K562 (cell line): Measurements from ENCODE around the gene SPTBN5. TPM values are rescaled to one million over a fixed set of nuclear protein-coding genes. Genes with fewer than 3 reads are reported as not detected.

ENCODE experiments used
- ATAC-seq: fragments of 200-7000 bp; cut with Tn5 transposase; 3 replicates; pipeline ENCODE4 v1.9.1; 2020; ENCODE audit warnings: moderate library complexity
- BruUV-seq: library from RNA; stranded (reverse); fragments of 400-500 nt; replicated peaks from 2 replicates; lab custom pipeline; 2021; lab: Mats Ljungman, UMichigan
- CTCF ChIA-PET: fragments of 300-600 bp; formaldehyde crosslinking; extraction: SDS; loops from one replicate; lab custom pipeline; 2021; ENCODE audit warnings: low intra/inter-chr PET ratio; lab: Yijun Ruan, JAX
- POLR2A ChIA-PET: fragments of 300-600, 350-650 bp; sonication (Branson Sonifier 250); formaldehyde crosslinking; extraction: SDS; loops from one replicate; lab custom pipeline; 2021; ENCODE audit warnings: antibody characterized with exemption, inconsistent platforms; lab: Yijun Ruan, JAX
- DNase-seq, 4 experiments: peaks; one replicate each; pipeline versions ENCODE4 v3.0.0 to v3.0.0-alpha.2; 2011 to 2018; ENCODE audit warnings: low spot score in 3 of 4, mixed read lengths in 3 of 4; ENCODE audit errors: extremely low read depth in 1 of 4
- FAIRE-seq: peaks from 2 replicates; lab custom pipeline; 2011; peaks lifted over from hg19 to GRCh38; lab: Jason Lieb, UNC
- H2AFZ ChIP-seq: 2 replicates; pipeline ENCODE4 v1.6.0; 2011; ENCODE audit warnings: low read depth, low read length, control low read depth, inconsistent platforms
- H3K27ac ChIP-seq: fragments of 200-600 bp; 3 replicates; pipeline ENCODE4 v1.8.0; 2011; ENCODE audit warnings: low read depth, mild to moderate bottlenecking, control low read depth, inconsistent platforms, low read length, moderate library complexity, mixed read lengths; ENCODE audit errors: extremely low read depth
- H3K27me3 ChIP-seq, 2 experiments: fragments of 300-600 bp in 1 of 2; 2 replicates in 1 of 2; 3 replicates in 1 of 2; pipeline versions ENCODE4 v1.6.0 to v1.8.0; 2011; ENCODE audit warnings: inconsistent platforms in 2 of 2, low read length in 2 of 2, mild to moderate bottlenecking in 1 of 2, mixed read lengths in 1 of 2, moderate library complexity in 1 of 2; ENCODE audit not compliant: control insufficient read depth in 2 of 2, insufficient read depth in 2 of 2
- H3K36me3 ChIP-seq: fragments of 300-600 bp; 3 replicates; pipeline ENCODE4 v1.8.0; 2011; ENCODE audit warnings: mild to moderate bottlenecking, low read length, inconsistent platforms; ENCODE audit not compliant: control insufficient read depth, insufficient read depth
- H3K4me1 ChIP-seq, 2 experiments: fragments of 200-600 bp in 1 of 2; replicated peaks in 1 of 2; 2 replicates in 1 of 2; 3 replicates in 1 of 2; pipeline versions ENCODE4 v1.5.1 to v1.8.0; 2011; ENCODE audit warnings: inconsistent platforms in 2 of 2, low read length in 2 of 2, mild to moderate bottlenecking in 1 of 2, mixed read lengths in 1 of 2, moderate library complexity in 1 of 2; ENCODE audit not compliant: control insufficient read depth in 2 of 2, insufficient read depth in 2 of 2
- H3K4me2 ChIP-seq: 2 replicates; pipeline ENCODE4 v1.6.1; 2011; ENCODE audit warnings: low read length, control low read depth, inconsistent platforms, mixed read lengths; ENCODE audit not compliant: insufficient read depth
- H3K4me3 ChIP-seq: fragments of 200-600 bp; sonication (generic), shearing (Covaris generic); 2 replicates; pipeline ENCODE4 v1.5.1; 2016; ENCODE audit warnings: control low read depth, inconsistent platforms
- H3K79me2 ChIP-seq: fragments of 200-600 bp; 3 replicates; pipeline ENCODE4 v1.8.0; 2011; ENCODE audit warnings: low read length, inconsistent platforms; ENCODE audit not compliant: control insufficient read depth, insufficient read depth
- H3K9ac ChIP-seq, 2 experiments: 2 replicates each; pipeline versions ENCODE4 v1.6.0 to v1.6.1; 2011; ENCODE audit warnings: low read depth in 2 of 2, low read length in 2 of 2, control low read depth in 1 of 2, inconsistent platforms in 1 of 2, mild to moderate bottlenecking in 1 of 2, mixed read lengths in 1 of 2; ENCODE audit not compliant: insufficient read depth in 1 of 2
- H3K9me1 ChIP-seq: one replicate; pipeline ENCODE4 v1.6.0; 2011; ENCODE audit warnings: inconsistent platforms, mild to moderate bottlenecking, low read length, moderate library complexity; ENCODE audit not compliant: control insufficient read depth, insufficient read depth
- H3K9me3 ChIP-seq: replicated peaks from 2 replicates; pipeline ENCODE4 v1.5.1; 2011; ENCODE audit warnings: low read depth, low read length, inconsistent platforms; ENCODE audit not compliant: control insufficient read depth, insufficient read depth
- H4K20me1 ChIP-seq: replicated peaks from 2 replicates; pipeline ENCODE4 v1.6.1; 2011; ENCODE audit warnings: low read length, inconsistent platforms, mixed read lengths; ENCODE audit not compliant: control insufficient read depth, insufficient read depth
- CBFA2T3 ChIP-seq: fragments of 450-650 bp; IDR thresholded peaks from 2 replicates; pipeline ENCODE4 v1.6.1; 2017
- HDAC6 ChIP-seq: IDR thresholded peaks from 2 replicates; pipeline ENCODE4 v1.6.1; 2012; ENCODE audit warnings: low read depth, mild to moderate bottlenecking, control low read depth, inconsistent platforms, low read length, moderate library complexity
- HNRNPUL1 ChIP-seq: fragments of 200-400 bp; formaldehyde crosslinking; IDR thresholded peaks from 2 replicates; pipeline ENCODE4 v1.6.1; 2017; ENCODE audit warnings: low read length
- MECOM ChIP-seq: fragments of 250-450 bp; sonication (Bioruptor Pico); IDR thresholded peaks from 2 replicates; pipeline ENCODE4 v1.8.0; 2022; ENCODE audit warnings: inconsistent platforms
- POLR2AphosphoS2 ChIP-seq: IDR thresholded peaks from 2 replicates; pipeline ENCODE4 v1.6.1; 2012; ENCODE audit warnings: low read length, improper control_type of control experiment
- POLR2H ChIP-seq: IDR thresholded peaks from 2 replicates; pipeline ENCODE4 v1.6.1; 2016; ENCODE audit warnings: missing genetic modification characterization, low read depth, mild to moderate bottlenecking, control low read depth, missing compliant biosample characterization, moderate library complexity
- SMAD4 ChIP-seq: fragments of 250-450 bp; sonication (Bioruptor Pico); conservative IDR thresholded peaks from 2 replicates; pipeline ENCODE4 v1.8.0; 2021; ENCODE audit warnings: inconsistent platforms, mild to moderate bottlenecking, moderate library complexity
- TRIM24 ChIP-seq, 2 experiments: fragments of 450-650 bp; IDR thresholded peaks; 2 replicates each; pipeline ENCODE4 v1.6.1; 2016
- ZNF134 ChIP-seq: fragments of 250-450 bp; sonication (Bioruptor Pico); conservative IDR thresholded peaks from 2 replicates; pipeline ENCODE4 v1.4.0; 2020
- ZNF347 ChIP-seq: fragments of 450-650 bp; formaldehyde crosslinking; IDR thresholded peaks from 2 replicates; pipeline ENCODE4 v1.4.0; 2020; ENCODE audit warnings: low read depth, mild to moderate bottlenecking, moderate library complexity
- ZNF431 ChIP-seq: sonication (generic); formaldehyde crosslinking; IDR thresholded peaks from 2 replicates; pipeline ENCODE4 v1.8.0; 2022; ENCODE audit warnings: mild to moderate bottlenecking, missing genetic modification reagents
- ZNF644 ChIP-seq: fragments of 200-800 bp; sonication (Bioruptor generic); IDR thresholded peaks from 2 replicates; pipeline ENCODE4 v1.6.1; 2016; ENCODE audit warnings: low read depth, missing genetic modification characterization, missing compliant biosample characterization
- ZZZ3 ChIP-seq: fragments of 450-650 bp; IDR thresholded peaks from 2 replicates; pipeline ENCODE4 v1.6.1; 2016; ENCODE audit warnings: antibody characterized with exemption, mild to moderate bottlenecking, moderate library complexity
- WGBS: fragments of 100-300 bp; shearing (Covaris generic); methylation state at CpG from one replicate; pipeline ENCODE4 v1.1.6; 2016; ENCODE audit warnings: low coverage, mixed read lengths; ENCODE audit not compliant: insufficient coverage; ENCODE audit errors: missing lambda C conversion rate; 5-methylcytosine and 5-hydroxymethylcytosine counted together
- in situ Hi-C: fragments of 300-500 bp; cut with MboI; formaldehyde crosslinking; loops from 4 replicates; pipeline ENCODE4 v1.15.0; 2018; ENCODE audit warnings: inconsistent platforms, mixed read lengths
- intact Hi-C: fragments of 100-400 bp; cut with micrococcal nuclease; formaldehyde crosslinking; loops from 2 replicates; pipeline ENCODE4 v1.14.2; 2022
- polyA plus RNA-seq, 8 experiments: library from polyadenylated mRNA; depleted of rRNA in 4 of 8; stranded (reverse) in 5 of 8; unstranded in 3 of 8; fragments of >200 nt; fragmentation: Nextera tagmentation in 2 of 8; fragmentation: Illumina TruSeq in 1 of 8; extraction: Ambion mirVana in 2 of 8; extraction: Trizol in 1 of 8; gene quantifications; 2 replicates each; pipeline versions ENCODE4 v1.2.1 to v1.2.3, GENCODE V29; 2011 to 2014; ENCODE audit warnings: inconsistent platforms in 1 of 8, missing spikeins in 1 of 8
- total RNA-seq, 7 experiments: library from RNA; depleted of rRNA in 6 of 7; stranded (reverse); fragments of >200 nt in 6 of 7; fragmentation: Illumina TruSeq in 2 of 7; extraction: Trizol in 2 of 7; gene quantifications; 2 replicates each; pipeline versions ENCODE4 v1.2.1 to v1.2.3, GENCODE V29; 2011 to 2021; ENCODE audit warnings: low replicate concordance in 1 of 7
- TF ChIP-seq, protein P1 (sequence below): sonication (generic); formaldehyde crosslinking; IDR thresholded peaks from 2 replicates; pipeline ENCODE4 v1.9.0; 2022; ENCODE audit warnings: mild to moderate bottlenecking, missing genetic modification reagents
- TF ChIP-seq, protein P2 (sequence below): fragments of 450-650 bp; IDR thresholded peaks from 2 replicates; pipeline ENCODE4 v1.6.1; 2016; ENCODE audit warnings: mild to moderate bottlenecking

SPTBN5 gene
- total and polyA plus RNA-seq, 9 of the 15 experiments (the other 6 are each of a cell fraction or from before 2014, with no cell fraction given), result 0.02 TPM; not detected in 8

DNA sequence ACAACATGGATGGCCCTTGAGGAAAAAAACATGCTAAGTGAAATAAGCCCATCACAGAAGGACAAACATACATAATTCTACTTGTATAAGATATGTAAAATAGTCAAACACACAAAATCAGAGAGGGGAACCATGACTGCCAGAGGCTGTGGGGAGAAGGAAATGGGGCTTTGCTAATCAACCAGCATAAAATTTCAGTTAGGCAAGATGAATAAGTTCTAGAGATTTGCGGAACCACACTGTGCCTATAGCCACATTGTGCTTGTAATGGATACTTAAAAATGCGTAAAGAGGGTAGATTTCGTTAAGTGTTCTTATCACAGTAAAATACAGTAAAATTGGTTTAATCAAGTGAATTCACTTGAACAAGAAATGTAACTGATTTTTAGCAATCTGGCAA is 33.7 kb upstream of the SPTBN5 start:
- FAIRE-seq, result peak; percentile 19

More for the DNA sequence above, 33.7 kb upstream of the SPTBN5 start:
- H2AFZ ChIP-seq, result no peak overlapping the region
- H3K9me1 ChIP-seq, result no peaks in the 10 kb centered on the region
- no TSS peak for BruUV-seq
- no peaks in the 10 kb centered on the region for H3K27me3 ChIP-seq
- DNase-seq (no peak), ATAC-seq (no peak)
- peaks cover 0 to 4% of the 10 kb centered on the region in 2 experiments; a peak in 4 of 5 replicates for H3K4me1 ChIP-seq
- ChIA-PET POLR2A (interaction anchor here (0.7 to 0.8 kb wide), 2 partner anchors 15 to 80 kb away, joined by 3 read pairs; no protein-coding TSS in a partner anchor), CTCF (no interaction called here)
- H3K36me3 ChIP-seq, result peaks cover 7% of the 10 kb centered on the region; the same call in 1 of the 3 replicates
- in situ Hi-C loops (no loop called here), intact Hi-C loops (no loop called here)
- no peak overlapping the region for H3K4me3 ChIP-seq
- no peak overlapping the region for H3K9ac ChIP-seq
- H4K20me1 ChIP-seq, result no peaks in the 10 kb centered on the region
- H3K27ac ChIP-seq, result no peak overlapping the region
- 86% methylated on average over 3 of the region's 3 CpGs for WGBS
- TF ChIP-seq CBFA2T3 (no peak), POLR2H (tag) (no peak), HDAC6 (no peak), ZNF644 (tag) (no peak), ZNF347 (CRISPR knock-in tag) (no peak), MECOM (no peak), HNRNPUL1 (no peak), ZZZ3 (no peak), TRIM24 (IDR thresholded peaks at IDR 0.05) (no peak), ZNF431 (CRISPR knock-in tag) (no peak), POLR2AphosphoS2 (no peak), SMAD4 (no peak), ZNF134 (CRISPR knock-in tag) (no peak)
- TF ChIP-seq, protein P1, sequence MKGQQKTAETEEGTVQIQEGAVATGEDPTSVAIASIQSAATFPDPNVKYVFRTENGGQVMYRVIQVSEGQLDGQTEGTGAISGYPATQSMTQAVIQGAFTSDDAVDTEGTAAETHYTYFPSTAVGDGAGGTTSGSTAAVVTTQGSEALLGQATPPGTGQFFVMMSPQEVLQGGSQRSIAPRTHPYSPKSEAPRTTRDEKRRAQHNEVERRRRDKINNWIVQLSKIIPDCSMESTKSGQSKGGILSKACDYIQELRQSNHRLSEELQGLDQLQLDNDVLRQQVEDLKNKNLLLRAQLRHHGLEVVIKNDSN (CRISPR knock-in tag), result no peak
- TF ChIP-seq, protein P2, sequence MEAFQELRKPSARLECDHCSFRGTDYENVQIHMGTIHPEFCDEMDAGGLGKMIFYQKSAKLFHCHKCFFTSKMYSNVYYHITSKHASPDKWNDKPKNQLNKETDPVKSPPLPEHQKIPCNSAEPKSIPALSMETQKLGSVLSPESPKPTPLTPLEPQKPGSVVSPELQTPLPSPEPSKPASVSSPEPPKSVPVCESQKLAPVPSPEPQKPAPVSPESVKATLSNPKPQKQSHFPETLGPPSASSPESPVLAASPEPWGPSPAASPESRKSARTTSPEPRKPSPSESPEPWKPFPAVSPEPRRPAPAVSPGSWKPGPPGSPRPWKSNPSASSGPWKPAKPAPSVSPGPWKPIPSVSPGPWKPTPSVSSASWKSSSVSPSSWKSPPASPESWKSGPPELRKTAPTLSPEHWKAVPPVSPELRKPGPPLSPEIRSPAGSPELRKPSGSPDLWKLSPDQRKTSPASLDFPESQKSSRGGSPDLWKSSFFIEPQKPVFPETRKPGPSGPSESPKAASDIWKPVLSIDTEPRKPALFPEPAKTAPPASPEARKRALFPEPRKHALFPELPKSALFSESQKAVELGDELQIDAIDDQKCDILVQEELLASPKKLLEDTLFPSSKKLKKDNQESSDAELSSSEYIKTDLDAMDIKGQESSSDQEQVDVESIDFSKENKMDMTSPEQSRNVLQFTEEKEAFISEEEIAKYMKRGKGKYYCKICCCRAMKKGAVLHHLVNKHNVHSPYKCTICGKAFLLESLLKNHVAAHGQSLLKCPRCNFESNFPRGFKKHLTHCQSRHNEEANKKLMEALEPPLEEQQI, result no peak
- H3K9me3 ChIP-seq, result no peaks in the 10 kb centered on the region
- no peak overlapping the region for H3K4me2 ChIP-seq
- no peaks in the 10 kb centered on the region for H3K79me2 ChIP-seq
